DMS153 treated with DMSO at 0.1 percent for 48 hours (cell line): ENCODE results near the gene DPH5.
"Not testable (repeated sequence)": the region's sequence is repeated elsewhere in the genome, so short reads cannot be mapped to it uniquely, and the experiment has no call there.

Experiments used
- DNase-seq: peaks from one replicate; lab custom pipeline; 2025; ENCODE audit not compliant: unreplicated experiment; lab: John Stamatoyannopoulos, UW

Gene DPH5

DNA sequence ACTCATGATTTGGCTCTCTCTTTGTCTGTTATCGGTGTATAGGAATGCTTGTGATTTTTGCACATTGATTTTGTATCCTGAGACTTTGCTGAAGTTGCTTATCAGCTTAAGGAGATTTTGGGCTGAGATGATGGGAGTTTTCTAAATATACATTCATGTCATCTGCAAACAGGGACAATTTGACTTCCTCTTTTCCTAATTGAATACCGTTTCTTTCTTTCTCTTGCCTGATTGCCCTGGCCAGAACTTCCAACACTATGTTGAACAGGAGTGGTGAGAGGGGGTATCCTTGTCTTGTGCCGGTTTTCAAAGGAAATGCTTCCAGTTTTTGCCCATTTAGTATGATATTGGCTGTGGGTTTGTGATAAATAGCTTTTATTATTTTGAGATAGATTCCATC lies 79.5 kb downstream of the DPH5 start:
- DNase-seq: not testable (repeated sequence)

DNA sequence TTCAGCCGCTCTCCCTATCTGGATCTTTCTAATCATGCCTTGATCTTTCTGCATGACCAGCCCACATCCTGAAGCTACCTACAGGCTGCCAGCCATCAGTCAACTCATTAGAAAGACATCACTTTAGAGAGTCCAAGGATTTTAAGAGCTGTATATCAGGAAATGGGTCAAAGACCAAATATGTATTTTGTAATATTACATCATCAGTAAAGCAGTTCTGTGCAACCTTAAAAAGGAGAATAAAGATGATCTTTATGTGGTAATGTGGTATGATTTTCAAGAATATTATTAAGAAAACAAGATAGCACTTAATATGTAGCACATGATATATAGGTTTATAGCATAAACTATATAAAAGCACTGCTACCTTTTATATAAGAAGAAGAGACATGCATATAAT lies 82.1 kb downstream of the DPH5 start:
- DNase-seq: no peak

DNA sequence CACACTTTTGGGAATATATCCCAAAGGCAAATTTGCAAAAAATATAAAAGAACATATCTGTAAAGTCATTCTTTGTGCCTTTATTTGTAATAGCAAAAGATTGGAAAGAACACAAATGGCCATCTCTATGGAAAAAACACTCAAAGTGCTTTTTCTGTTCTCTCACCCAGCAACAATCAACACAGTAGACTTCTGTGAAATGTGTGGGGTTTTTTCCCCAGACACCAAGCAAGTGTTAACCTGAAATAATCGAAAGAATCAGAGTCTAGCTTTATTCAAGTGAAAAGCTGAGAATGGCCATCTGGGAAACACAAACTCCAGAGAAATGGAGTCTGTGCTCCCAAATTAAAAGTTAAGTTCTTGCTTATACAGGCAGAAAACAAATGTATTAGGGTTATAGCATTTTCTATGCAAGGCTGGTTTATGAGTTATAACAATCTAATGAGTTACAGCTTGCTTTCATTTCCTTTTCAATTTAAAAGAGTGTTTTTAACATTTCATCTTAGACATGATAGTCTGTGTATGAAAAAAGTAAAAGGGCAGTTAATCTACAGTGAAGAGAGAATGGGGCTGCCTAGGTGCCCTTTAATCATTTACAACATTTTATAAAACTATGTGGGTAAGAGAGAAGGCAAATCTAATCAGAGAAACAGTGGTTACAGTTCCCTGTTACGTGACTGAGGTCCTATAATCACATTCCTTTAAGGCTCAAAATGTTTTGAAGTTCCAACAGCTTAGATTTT lies 83.1 kb downstream of the DPH5 start:
- DNase-seq: no peak

DNA sequence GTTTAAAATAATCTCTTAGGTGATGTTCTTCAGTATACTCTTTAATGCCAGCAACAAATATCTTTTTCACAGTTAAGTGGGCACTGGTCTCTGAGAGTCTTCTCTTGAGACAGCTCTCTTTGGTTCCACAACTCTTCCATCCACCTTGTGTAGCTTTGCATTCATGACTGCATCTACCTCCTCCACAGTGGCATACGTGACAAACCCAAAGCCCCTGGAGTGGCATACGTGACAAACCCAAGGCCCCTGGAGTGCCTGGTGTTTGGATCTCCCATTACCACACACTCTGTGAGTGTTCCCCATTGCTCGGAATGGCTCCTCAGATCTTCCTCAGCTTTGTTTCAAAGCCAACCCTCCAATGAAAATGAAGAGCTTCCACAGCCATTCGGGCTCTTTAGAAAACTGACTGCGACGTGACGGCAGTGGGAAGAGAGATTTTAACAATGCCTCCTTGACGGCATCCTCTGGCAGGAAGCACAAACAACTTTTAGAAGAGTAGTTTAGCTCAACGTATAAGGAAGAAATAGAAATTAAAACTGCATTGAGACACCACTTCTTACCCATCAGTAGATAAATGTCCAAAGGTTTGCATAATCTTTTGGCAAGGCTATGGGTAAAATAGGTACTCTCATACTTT lies 83.9 kb downstream of the DPH5 start:
- DNase-seq: no peak

DNA sequence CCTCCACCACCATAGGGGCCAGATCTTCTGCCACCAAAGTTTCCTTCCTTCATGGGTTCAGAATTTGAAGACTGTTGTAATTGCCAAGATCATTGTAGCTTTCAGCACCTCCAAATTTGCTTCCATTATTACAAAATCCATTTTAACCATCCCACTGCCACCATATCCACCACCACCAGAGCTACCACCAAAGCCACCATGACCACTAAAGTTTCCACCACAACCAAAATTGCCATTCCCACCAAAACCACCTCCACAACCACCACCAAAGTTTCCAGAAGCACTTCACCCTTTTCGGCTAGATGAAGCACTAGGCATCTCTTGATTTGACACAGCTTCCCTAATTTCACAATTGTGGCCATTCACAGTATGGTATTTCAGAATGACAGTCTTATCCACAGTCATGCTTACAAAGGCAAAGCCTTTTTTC lies 84.5 kb downstream of the DPH5 start:
- DNase-seq: no peak
